H9 (cell line): ENCODE data around the gene CFDP1. TPM values are rescaled to one million over a fixed set of nuclear protein-coding genes. Genes with fewer than 3 reads are reported as not detected.

Source experiments
- DNase-seq: peaks from one replicate; pipeline ENCODE4 v3.0.0-alpha.2; 2017
- H2AFZ ChIP-seq: one replicate; pipeline ENCODE4 v1.6.1; 2013; ENCODE audit warnings: mild to moderate bottlenecking, low read length, control low read depth, moderate library complexity
- H2AK5ac ChIP-seq: 2 replicates; pipeline ENCODE4 v1.6.1; 2013; ENCODE audit warnings: low read length, control low read depth, mixed read lengths; ENCODE audit not compliant: insufficient read length
- H2BK120ac ChIP-seq: one replicate; pipeline ENCODE4 v1.6.1; 2013; ENCODE audit warnings: low read depth, mild to moderate bottlenecking, low read length, control low read depth, inconsistent platforms; ENCODE audit not compliant: poor library complexity, severe bottlenecking
- H2BK12ac ChIP-seq: 2 replicates; pipeline ENCODE4 v1.6.1; 2013; ENCODE audit warnings: low read length, control low read depth, mixed read lengths, low read depth; ENCODE audit not compliant: insufficient read length
- H2BK15ac ChIP-seq: 2 replicates; pipeline ENCODE4 v1.6.1; 2013; ENCODE audit warnings: low read depth, low read length, control low read depth
- H2BK20ac ChIP-seq: one replicate; pipeline ENCODE4 v1.6.1; 2013; ENCODE audit warnings: low read depth, mild to moderate bottlenecking, low read length, control low read depth, inconsistent platforms; ENCODE audit not compliant: poor library complexity, severe bottlenecking
- H2BK5ac ChIP-seq: 2 replicates; pipeline ENCODE4 v1.6.1; 2013; ENCODE audit warnings: low read length, control low read depth, mixed read lengths; ENCODE audit not compliant: insufficient read length
- H3K14ac ChIP-seq: 2 replicates; pipeline ENCODE4 v1.6.1; 2013; ENCODE audit warnings: low read length, control low read depth; ENCODE audit not compliant: insufficient read depth
- H3K18ac ChIP-seq: 2 replicates; pipeline ENCODE4 v1.6.1; 2013; ENCODE audit warnings: low read depth, mild to moderate bottlenecking, mixed read lengths, low read length, control low read depth; ENCODE audit not compliant: insufficient read length
- H3K23ac ChIP-seq: 2 replicates; pipeline ENCODE4 v1.6.1; 2013; ENCODE audit warnings: low read length, control low read depth, mixed read lengths, low read depth; ENCODE audit not compliant: insufficient read length
- H3K23me2 ChIP-seq: 2 replicates; pipeline ENCODE4 v1.6.1; 2013; ENCODE audit warnings: low read depth, mild to moderate bottlenecking, mixed read lengths, low read length, control low read depth; ENCODE audit not compliant: insufficient read length, poor library complexity, severe bottlenecking
- H3K27ac ChIP-seq: 2 replicates; pipeline ENCODE4 v1.5.1; 2013; ENCODE audit warnings: low read length, control low read depth, mixed read lengths, low read depth; ENCODE audit not compliant: insufficient read length
- H3K27me3 ChIP-seq: 2 replicates; pipeline ENCODE4 v1.6.1; 2013; ENCODE audit warnings: low read length, control low read depth, inconsistent platforms; ENCODE audit not compliant: insufficient read depth
- H3K4ac ChIP-seq: 2 replicates; pipeline ENCODE4 v1.6.1; 2013; ENCODE audit warnings: low read depth, mild to moderate bottlenecking, control low read depth, inconsistent platforms, low read length, moderate library complexity
- H3K4me1 ChIP-seq: 2 replicates; pipeline ENCODE4 v1.6.1; 2013; ENCODE audit warnings: low read length, control low read depth, inconsistent platforms; ENCODE audit not compliant: insufficient read depth
- H3K4me2 ChIP-seq: 2 replicates; pipeline ENCODE4 v1.6.1; 2013; ENCODE audit warnings: low read length, control low read depth, mixed read lengths; ENCODE audit not compliant: insufficient read length, insufficient read depth
- H3K56ac ChIP-seq: 2 replicates; pipeline ENCODE4 v1.6.1; 2013; ENCODE audit warnings: low read depth, mild to moderate bottlenecking, mixed read lengths, low read length, control low read depth; ENCODE audit not compliant: insufficient read length
- H3K79me1 ChIP-seq: 2 replicates; pipeline ENCODE4 v1.6.1; 2013; ENCODE audit warnings: low read depth, mild to moderate bottlenecking, moderate library complexity, low read length, control low read depth, inconsistent platforms; ENCODE audit not compliant: insufficient read depth, poor library complexity, severe bottlenecking
- H3K79me2 ChIP-seq: 2 replicates; pipeline ENCODE4 v1.6.1; 2013; ENCODE audit warnings: low read length, control low read depth, inconsistent platforms; ENCODE audit not compliant: insufficient read depth
- H3K9ac ChIP-seq: 2 replicates; pipeline ENCODE4 v1.6.1; 2013; ENCODE audit warnings: low read length, control low read depth, mixed read lengths; ENCODE audit not compliant: insufficient read length; ENCODE audit errors: extremely low read depth
- H3K9me3 ChIP-seq: one replicate; pipeline ENCODE4 v1.6.1; 2013; ENCODE audit warnings: low read depth, low read length, inconsistent platforms; ENCODE audit not compliant: control insufficient read depth
- H3T11ph ChIP-seq: one replicate; pipeline ENCODE4 v1.6.1; 2013; ENCODE audit warnings: mild to moderate bottlenecking, low read length, control low read depth, inconsistent platforms
- H4K20me1 ChIP-seq: one replicate; pipeline ENCODE4 v1.6.1; 2013; ENCODE audit not compliant: control insufficient read depth, insufficient read length, insufficient read depth
- H4K5ac ChIP-seq: 2 replicates; pipeline ENCODE4 v1.6.1; 2013; ENCODE audit warnings: low read depth, mild to moderate bottlenecking, mixed read lengths, low read length, control low read depth; ENCODE audit not compliant: insufficient read length
- H4K8ac ChIP-seq: replicated peaks from 2 replicates; pipeline ENCODE4 v1.6.1; 2013; ENCODE audit warnings: low read length, control low read depth, mixed read lengths, low read depth; ENCODE audit not compliant: insufficient read length
- H4K91ac ChIP-seq: 2 replicates; pipeline ENCODE4 v1.6.1; 2013; ENCODE audit warnings: low read depth, mild to moderate bottlenecking, moderate library complexity, mixed read lengths, low read length, control low read depth; ENCODE audit not compliant: insufficient read length
- H3K27ac Mint-ChIP-seq, 3 experiments: 2 replicates in 2 of 3; 3 replicates in 1 of 3; pipeline ENCODE4 v1.8.0; 2020 to 2021; ENCODE audit warnings: mixed read lengths in 3 of 3, mild to moderate bottlenecking in 1 of 3, moderate library complexity in 1 of 3
- H3K27me3 Mint-ChIP-seq: 2 replicates; pipeline ENCODE4 v1.8.0; 2021; ENCODE audit warnings: low read depth, mild to moderate bottlenecking, moderate library complexity, mixed read lengths
- H3K36me3 Mint-ChIP-seq, 3 experiments: 2 replicates in 2 of 3; 3 replicates in 1 of 3; pipeline ENCODE4 v1.8.0; 2020 to 2021; ENCODE audit warnings: low read depth in 3 of 3, mixed read lengths in 3 of 3; ENCODE audit not compliant: insufficient read depth in 1 of 3
- H3K4me1 Mint-ChIP-seq, 2 experiments: 2 replicates each; pipeline ENCODE4 v1.8.0; 2020; ENCODE audit warnings: mixed read lengths in 2 of 2
- H3K4me3 Mint-ChIP-seq, 2 experiments: 2 replicates in 1 of 2; 3 replicates in 1 of 2; pipeline ENCODE4 v1.8.0; 2020 to 2021; ENCODE audit warnings: mild to moderate bottlenecking in 2 of 2, mixed read lengths in 2 of 2, moderate library complexity in 1 of 2
- H3K9me3 Mint-ChIP-seq, 2 experiments: 2 replicates in 1 of 2; 3 replicates in 1 of 2; pipeline ENCODE4 v1.8.0; 2020; ENCODE audit warnings: mild to moderate bottlenecking in 2 of 2, mixed read lengths in 2 of 2, moderate library complexity in 1 of 2
- WGBS: extraction: QIAGEN DNeasy Blood & Tissue Kit; methylation state at CpG from one replicate; pipeline ENCODE4 v1.1.7; 2013; ENCODE audit warnings: missing lambda C conversion rate, low lambda C conversion rate, mixed read lengths; ENCODE audit not compliant: insufficient read length; ENCODE audit errors: extremely low coverage; 5-methylcytosine and 5-hydroxymethylcytosine counted together
- total RNA-seq: library from RNA; stranded (reverse); gene quantifications from 2 replicates; pipeline ENCODE4 v1.2.1, GENCODE V29; 2021
- TF ChIP-seq, protein P1 (sequence below): fragments of 200-600 bp; sonication (generic); conservative IDR thresholded peaks from 3 replicates; pipeline ENCODE4 v1.8.0; 2021; ENCODE audit warnings: antibody characterized with exemption, mild to moderate bottlenecking

The CFDP1 gene
- total RNA-seq, 1 experiment from 2014 or later: 89.2 TPM

DNA sequence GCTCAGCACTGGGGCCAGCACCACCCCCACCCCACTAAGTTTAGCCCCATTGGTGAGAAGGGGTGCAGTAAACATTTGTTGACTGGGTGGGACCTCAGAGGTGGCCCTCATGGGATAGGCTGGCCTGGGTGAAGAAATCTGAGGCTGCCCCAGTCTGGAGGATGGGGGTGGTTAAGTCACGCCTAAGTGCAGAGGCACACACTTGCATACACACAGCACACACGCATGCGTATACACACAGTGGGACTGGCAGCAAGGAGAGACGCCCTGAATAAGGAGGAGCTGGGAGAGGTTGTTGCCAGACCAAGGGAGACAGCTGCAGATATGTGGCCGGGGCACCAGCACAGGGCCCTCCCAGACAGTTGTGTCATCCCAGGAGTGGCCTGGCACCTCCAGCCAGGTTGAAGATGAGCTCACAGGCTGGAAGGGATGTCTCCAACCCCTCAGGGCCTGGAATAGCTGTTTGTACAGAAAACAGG lies 178.9 kb downstream of the CFDP1 start:
- Mint-ChIP-seq H3K27me3 (no peaks in the 10 kb centered on the region), H3K4me3 (peak overlapping the region in 1 of 2 experiments; percentile 53; a peak in 1 of 5 replicates), H3K9me3 (no peaks in the 10 kb centered on the region), H3K4me1 (peaks cover 62 to 72% of the 10 kb centered on the region in 2 experiments), H3K27ac (peak overlapping the region; percentile 88 to 99 (median 94)), H3K36me3 (peaks cover 0 to 5% (median 0%) of the 10 kb centered on the region in 3 experiments; a peak in 2 of 7 replicates)
- Histone ChIP-seq H2BK5ac (peak overlapping the region; percentile 70), H3K27me3 (no peaks in the 10 kb centered on the region), H3K14ac (peak overlapping the region; percentile 44), H2AFZ (no peak overlapping the region), H3K23me2 (peaks cover 15% of the 10 kb centered on the region), H3K4ac (peak overlapping the region; percentile 22), H3K23ac (no peak overlapping the region), H2BK120ac (no peak overlapping the region), H4K8ac (no peak overlapping the region), H2BK20ac (no peak overlapping the region), H3K9me3 (no peaks in the 10 kb centered on the region), H3K27ac (peak overlapping the region; percentile 82), H4K5ac (peak overlapping the region; percentile 63), H3K79me1 (peaks cover 8% of the 10 kb centered on the region), H3K4me1 (peaks cover 26% of the 10 kb centered on the region; the same call in 1 of the 2 replicates), H3K9ac (peak overlapping the region; percentile 12), H3T11ph (no peak overlapping the region), H3K79me2 (peaks cover 25% of the 10 kb centered on the region; the same call in 1 of the 2 replicates), H3K56ac (no peak overlapping the region), H2BK12ac (no peak overlapping the region), H4K20me1 (no peaks in the 10 kb centered on the region), H2BK15ac (no peak overlapping the region), H3K4me2 (peak overlapping the region; percentile 71), H3K18ac (peak overlapping the region; percentile 28), H4K91ac (peak overlapping the region; percentile 31), H2AK5ac (no peak overlapping the region)
- DNase-seq: peak; percentile 78
- WGBS: no CpG with 5 or more reads among the region's 5 CpGs
- TF ChIP-seq, protein P1, sequence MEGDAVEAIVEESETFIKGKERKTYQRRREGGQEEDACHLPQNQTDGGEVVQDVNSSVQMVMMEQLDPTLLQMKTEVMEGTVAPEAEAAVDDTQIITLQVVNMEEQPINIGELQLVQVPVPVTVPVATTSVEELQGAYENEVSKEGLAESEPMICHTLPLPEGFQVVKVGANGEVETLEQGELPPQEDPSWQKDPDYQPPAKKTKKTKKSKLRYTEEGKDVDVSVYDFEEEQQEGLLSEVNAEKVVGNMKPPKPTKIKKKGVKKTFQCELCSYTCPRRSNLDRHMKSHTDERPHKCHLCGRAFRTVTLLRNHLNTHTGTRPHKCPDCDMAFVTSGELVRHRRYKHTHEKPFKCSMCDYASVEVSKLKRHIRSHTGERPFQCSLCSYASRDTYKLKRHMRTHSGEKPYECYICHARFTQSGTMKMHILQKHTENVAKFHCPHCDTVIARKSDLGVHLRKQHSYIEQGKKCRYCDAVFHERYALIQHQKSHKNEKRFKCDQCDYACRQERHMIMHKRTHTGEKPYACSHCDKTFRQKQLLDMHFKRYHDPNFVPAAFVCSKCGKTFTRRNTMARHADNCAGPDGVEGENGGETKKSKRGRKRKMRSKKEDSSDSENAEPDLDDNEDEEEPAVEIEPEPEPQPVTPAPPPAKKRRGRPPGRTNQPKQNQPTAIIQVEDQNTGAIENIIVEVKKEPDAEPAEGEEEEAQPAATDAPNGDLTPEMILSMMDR: no peak
